GM23338 (cell line): ENCODE measurements around the gene DAPK1. TPM values are rescaled to one million over a fixed set of nuclear protein-coding genes. Genes with fewer than 3 reads are reported as not detected.

Experiments used
- ATAC-seq: fragments of 200-7000 bp; cut with Tn5 transposase; 3 replicates; pipeline ENCODE4 v1.9.1; 2020
- DNase-seq: peaks from one replicate; pipeline ENCODE4 v3.0.0-alpha.2; 2015; ENCODE audit warnings: low spot score
- H2AFZ ChIP-seq: fragments of 200-600 bp; sonication (generic); 2 replicates; pipeline ENCODE4 v1.8.0; 2016; ENCODE audit warnings: antibody characterized with exemption, mild to moderate bottlenecking, moderate library complexity
- H3F3A ChIP-seq: fragments of 200-600 bp; sonication (generic); replicated peaks from 2 replicates; pipeline ENCODE4 v1.8.0; 2017; ENCODE audit warnings: antibody characterized with exemption, mixed run types, low read depth
- H3K27ac ChIP-seq: fragments of 200-600 bp; sonication (generic); 2 replicates; pipeline ENCODE4 v1.6.1; 2016; ENCODE audit warnings: low read depth
- H3K27me3 ChIP-seq: fragments of 200-600 bp; sonication (generic); 2 replicates; pipeline ENCODE4 v1.8.0; 2016; ENCODE audit warnings: mild to moderate bottlenecking, mixed run types, moderate library complexity; ENCODE audit not compliant: insufficient read depth
- H3K36me3 ChIP-seq: fragments of 200-600 bp; sonication (generic); 2 replicates; pipeline ENCODE4 v1.8.0; 2016; ENCODE audit warnings: mild to moderate bottlenecking; ENCODE audit not compliant: insufficient read depth
- H3K4me1 ChIP-seq: fragments of 200-600 bp; sonication (generic); 2 replicates; pipeline ENCODE4 v1.8.0; 2016; ENCODE audit warnings: mild to moderate bottlenecking, moderate library complexity; ENCODE audit not compliant: insufficient read depth
- H3K4me2 ChIP-seq: fragments of 200-600 bp; sonication (generic); 2 replicates; pipeline ENCODE4 v1.7.1; 2017; ENCODE audit warnings: mixed run types
- H3K4me3 ChIP-seq: fragments of 200-600 bp; sonication (generic); 2 replicates; pipeline ENCODE4 v1.6.1; 2016; ENCODE audit warnings: mixed run types
- H3K79me2 ChIP-seq: fragments of 200-600 bp; sonication (generic); replicated peaks from 2 replicates; pipeline ENCODE4 v1.8.0; 2017; ENCODE audit warnings: mild to moderate bottlenecking; ENCODE audit not compliant: insufficient read depth
- H3K9me2 ChIP-seq: fragments of 200-600 bp; sonication (generic); 2 replicates; pipeline ENCODE4 v1.8.0; 2017; ENCODE audit not compliant: insufficient read depth
- H4K20me1 ChIP-seq: fragments of 200-600 bp; sonication (generic); replicated peaks from 2 replicates; pipeline ENCODE4 v1.8.0; 2017; ENCODE audit warnings: mild to moderate bottlenecking; ENCODE audit not compliant: insufficient read depth
- H3K27ac Mint-ChIP-seq: 2 replicates; pipeline ENCODE4 v1.8.0; 2020; ENCODE audit warnings: inconsistent platforms, mild to moderate bottlenecking, moderate library complexity, mixed read lengths
- H3K27me3 Mint-ChIP-seq: 3 replicates; pipeline ENCODE4 v1.8.0; 2022; ENCODE audit warnings: low read depth, mild to moderate bottlenecking, moderate library complexity, mixed read lengths, inconsistent platforms; ENCODE audit not compliant: insufficient read depth, poor library complexity
- H3K36me3 Mint-ChIP-seq: 3 replicates; pipeline ENCODE4 v1.8.0; 2021; ENCODE audit warnings: low read depth, mild to moderate bottlenecking, inconsistent platforms, moderate library complexity, mixed read lengths
- H3K4me1 Mint-ChIP-seq: 3 replicates; pipeline ENCODE4 v1.8.0; 2020; ENCODE audit warnings: mild to moderate bottlenecking, inconsistent platforms, mixed read lengths
- H3K4me3 Mint-ChIP-seq: 3 replicates; pipeline ENCODE4 v1.8.0; 2021; ENCODE audit warnings: moderate library complexity, mild to moderate bottlenecking, inconsistent platforms, mixed read lengths
- H3K9me3 Mint-ChIP-seq: 3 replicates; pipeline ENCODE4 v1.8.0; 2020; ENCODE audit warnings: moderate library complexity, mild to moderate bottlenecking, inconsistent platforms, mixed read lengths
- CREB1 ChIP-seq: fragments of 250-450 bp; sonication (Bioruptor Pico); IDR thresholded peaks from 2 replicates; pipeline ENCODE4 v1.5.0; 2020; ENCODE audit warnings: low read depth, mild to moderate bottlenecking, moderate library complexity
- CTCF ChIP-seq, 2 experiments: fragments of 200-600 bp in 1 of 2; sonication (generic) in 1 of 2; conservative IDR thresholded peaks; 2 replicates each; pipeline versions ENCODE4 v1.5.1 to v1.6.1; 2016 to 2017; ENCODE audit warnings: antibody characterized with exemption in 2 of 2, low read depth in 2 of 2, mild to moderate bottlenecking in 2 of 2, moderate library complexity in 1 of 2
- ETS1 ChIP-seq: IDR thresholded peaks from 2 replicates; pipeline ENCODE4 v1.6.1; 2016; ENCODE audit warnings: antibody characterized with exemption
- EZH2 ChIP-seq: fragments of 200-600 bp; sonication (generic); IDR thresholded peaks from one replicate; pipeline ENCODE4 v1.8.0; 2017; ENCODE audit warnings: antibody characterized with exemption, mild to moderate bottlenecking, low read depth; ENCODE audit not compliant: unreplicated experiment
- EZH2phosphoT487 ChIP-seq: fragments of 200-600 bp; sonication (generic); IDR thresholded peaks from one replicate; pipeline ENCODE4 v1.8.1; 2018; ENCODE audit warnings: antibody characterized with exemption; ENCODE audit not compliant: unreplicated experiment
- JUNB ChIP-seq: IDR thresholded peaks from one replicate; pipeline ENCODE4 v1.6.1; 2016; ENCODE audit warnings: antibody characterized with exemption; ENCODE audit not compliant: unreplicated experiment
- NANOG ChIP-seq: IDR thresholded peaks from 2 replicates; pipeline ENCODE4 v1.6.1; 2016; ENCODE audit warnings: antibody characterized with exemption, borderline replicate concordance
- POLR2AphosphoS5 ChIP-seq: IDR thresholded peaks from 2 replicates; pipeline ENCODE4 v1.6.1; 2016; ENCODE audit warnings: antibody characterized with exemption, low read depth
- REST ChIP-seq: IDR thresholded peaks from one replicate; pipeline ENCODE4 v1.6.1; 2018; ENCODE audit warnings: antibody characterized with exemption; ENCODE audit not compliant: unreplicated experiment
- STAT1 ChIP-seq: IDR thresholded peaks from one replicate; pipeline ENCODE4 v1.6.1; 2016; ENCODE audit warnings: antibody characterized with exemption; ENCODE audit not compliant: unreplicated experiment
- ZNF114 ChIP-seq: fragments of 250-450 bp; sonication (Bioruptor Pico); IDR thresholded peaks from 2 replicates; pipeline ENCODE4 v1.5.0; 2020; ENCODE audit warnings: mild to moderate bottlenecking, moderate library complexity
- ZNF331 ChIP-seq: fragments of 250-450 bp; sonication (Bioruptor Pico); IDR thresholded peaks from 2 replicates; pipeline ENCODE4 v1.5.0; 2020; ENCODE audit warnings: low read depth, mild to moderate bottlenecking, moderate library complexity
- ZNF462 ChIP-seq: fragments of 250-450 bp; sonication (Bioruptor Pico); IDR thresholded peaks from 2 replicates; pipeline ENCODE4 v1.5.0; 2020; ENCODE audit warnings: mild to moderate bottlenecking, moderate library complexity
- polyA plus RNA-seq: library from polyadenylated mRNA; unstranded; fragments of >200 nt; fragmentation: Nextera tagmentation; extraction: Ambion mirVana; gene quantifications from 2 replicates; pipeline ENCODE4 v1.2.1, GENCODE V29; 2016
- total RNA-seq: library from RNA; depleted of rRNA; stranded (reverse); fragments of >200 nt; shearing (Covaris generic); gene quantifications from 2 replicates; pipeline ENCODE4 v1.2.3, GENCODE V29; 2014

DAPK1 gene
- total and polyA plus RNA-seq, 2 experiments from 2014 or later = 37.0 to 134 TPM

GRCh38 chr9:87507576-87507975, 9.9 kb downstream of the DAPK1 start:
- Mint-ChIP-seq H3K4me3 (no peak overlapping the region), H3K36me3 (peaks cover 74% of the 10 kb centered on the region), H3K9me3 (no peaks in the 10 kb centered on the region), H3K27me3 (peaks cover 10% of the 10 kb centered on the region), H3K27ac (no peak overlapping the region), H3K4me1 (peaks cover 18% of the 10 kb centered on the region)
- TF ChIP-seq ZNF114 (no peak), STAT1 (no peak), ETS1 (no peak), NANOG (no peak), EZH2phosphoT487 (no peak), ZNF462 (CRISPR knock-in tag) (no peak), POLR2AphosphoS5 (no peak), EZH2 (no peak), CREB1 (CRISPR knock-in tag) (no peak), JUNB (no peak), ZNF331 (CRISPR knock-in tag) (no peak), CTCF (conservative IDR thresholded peaks at IDR 0.05; ENCODE audit: low read depth in 2 of 2) (no peak), REST (no peak)
- ATAC-seq (no peak), DNase-seq (no peak)
- Histone ChIP-seq H3K4me1 (peaks cover 12% of the 10 kb centered on the region; the same call in 1 of the 2 replicates), H3F3A (0 out of 2 replicates have a peak, but pooled peaks cover 2% of the 10 kb centered on the region), H3K36me3 (peaks cover 21% of the 10 kb centered on the region), H3K27me3 (no peaks in the 10 kb centered on the region), H3K79me2 (peaks cover 99% of the 10 kb centered on the region), H3K27ac (no peak overlapping the region), H3K4me2 (no peak overlapping the region), H3K9me2 (no peaks in the 10 kb centered on the region), H4K20me1 (peaks cover 46% of the 10 kb centered on the region), H2AFZ (no peak overlapping the region), H3K4me3 (no peak overlapping the region)
